Fibroblast of mammary gland (primary cell): ENCODE data around the gene SRRM3.
"Not testable (repeated sequence)": the region's sequence is repeated elsewhere in the genome, so short reads cannot be mapped to it uniquely, and the experiment has no call there.

Experiments used
- DNase-seq: peaks from one replicate; pipeline ENCODE4 v3.0.0-alpha.2; 2010; ENCODE audit warnings: low read depth
- H3K4me3 ChIP-seq: 2 replicates; pipeline ENCODE4 v1.5.1; 2011; ENCODE audit warnings: low read depth, mild to moderate bottlenecking, low read length, moderate library complexity; ENCODE audit not compliant: control insufficient read depth
- TF ChIP-seq, protein P1 (sequence below): conservative IDR thresholded peaks from 2 replicates; pipeline ENCODE4 v1.5.1; 2011; ENCODE audit warnings: low read depth, low read length, inconsistent platforms; ENCODE audit not compliant: control insufficient read depth, insufficient read depth

The SRRM3 gene

DNA sequence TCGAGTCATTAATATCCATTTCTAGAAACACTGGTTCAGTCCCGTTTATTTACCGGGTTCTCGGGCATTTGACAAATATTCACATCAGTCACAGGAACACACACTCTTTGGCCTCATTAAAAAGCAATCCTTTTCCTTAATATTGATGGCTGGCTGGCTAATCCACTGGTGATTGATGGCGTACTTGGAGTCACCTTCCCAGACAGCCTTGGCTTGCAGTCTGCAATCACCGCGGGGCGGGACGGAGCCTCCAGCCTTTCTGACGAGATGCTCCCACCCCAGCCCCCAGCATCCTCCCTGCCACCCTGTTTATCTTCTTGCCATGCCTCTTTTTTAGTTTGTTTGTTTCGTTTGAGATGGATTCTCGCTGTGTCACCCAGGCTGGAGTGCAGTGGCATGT lies 36.6 kb downstream of the SRRM3 start:
- TF ChIP-seq, protein P1, sequence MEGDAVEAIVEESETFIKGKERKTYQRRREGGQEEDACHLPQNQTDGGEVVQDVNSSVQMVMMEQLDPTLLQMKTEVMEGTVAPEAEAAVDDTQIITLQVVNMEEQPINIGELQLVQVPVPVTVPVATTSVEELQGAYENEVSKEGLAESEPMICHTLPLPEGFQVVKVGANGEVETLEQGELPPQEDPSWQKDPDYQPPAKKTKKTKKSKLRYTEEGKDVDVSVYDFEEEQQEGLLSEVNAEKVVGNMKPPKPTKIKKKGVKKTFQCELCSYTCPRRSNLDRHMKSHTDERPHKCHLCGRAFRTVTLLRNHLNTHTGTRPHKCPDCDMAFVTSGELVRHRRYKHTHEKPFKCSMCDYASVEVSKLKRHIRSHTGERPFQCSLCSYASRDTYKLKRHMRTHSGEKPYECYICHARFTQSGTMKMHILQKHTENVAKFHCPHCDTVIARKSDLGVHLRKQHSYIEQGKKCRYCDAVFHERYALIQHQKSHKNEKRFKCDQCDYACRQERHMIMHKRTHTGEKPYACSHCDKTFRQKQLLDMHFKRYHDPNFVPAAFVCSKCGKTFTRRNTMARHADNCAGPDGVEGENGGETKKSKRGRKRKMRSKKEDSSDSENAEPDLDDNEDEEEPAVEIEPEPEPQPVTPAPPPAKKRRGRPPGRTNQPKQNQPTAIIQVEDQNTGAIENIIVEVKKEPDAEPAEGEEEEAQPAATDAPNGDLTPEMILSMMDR, result no peak
- no peak overlapping the region for H3K4me3 ChIP-seq
- DNase-seq, result no peak

DNA sequence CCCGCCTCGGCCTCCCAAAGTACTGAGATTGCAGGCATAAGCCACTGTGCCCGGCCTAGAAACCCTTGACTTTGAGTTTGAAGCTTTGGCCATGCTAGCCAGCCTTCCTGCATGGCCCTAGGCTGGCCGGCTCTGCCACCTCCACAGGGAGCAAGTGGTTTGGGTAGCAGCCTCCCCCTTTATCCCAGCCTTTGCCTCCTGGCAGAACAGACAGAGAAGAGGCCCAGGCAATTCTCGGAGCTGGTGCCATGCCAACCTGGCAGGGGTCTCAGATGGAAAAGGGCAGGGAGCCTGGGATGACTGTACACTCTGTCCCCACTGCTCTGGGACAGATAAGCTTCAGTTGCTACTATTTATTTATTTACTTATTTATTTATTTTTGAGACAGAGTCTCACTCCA lies 39.4 kb downstream of the SRRM3 start:
- TF ChIP-seq, protein P1, result no peak
- no peak for DNase-seq
- H3K4me3 ChIP-seq, result no peak overlapping the region

GRCh38 chr7:76242517-76243063 lies 40.9 kb downstream of the SRRM3 start:
- not testable (repeated sequence) for H3K4me3 ChIP-seq, DNase-seq

DNA sequence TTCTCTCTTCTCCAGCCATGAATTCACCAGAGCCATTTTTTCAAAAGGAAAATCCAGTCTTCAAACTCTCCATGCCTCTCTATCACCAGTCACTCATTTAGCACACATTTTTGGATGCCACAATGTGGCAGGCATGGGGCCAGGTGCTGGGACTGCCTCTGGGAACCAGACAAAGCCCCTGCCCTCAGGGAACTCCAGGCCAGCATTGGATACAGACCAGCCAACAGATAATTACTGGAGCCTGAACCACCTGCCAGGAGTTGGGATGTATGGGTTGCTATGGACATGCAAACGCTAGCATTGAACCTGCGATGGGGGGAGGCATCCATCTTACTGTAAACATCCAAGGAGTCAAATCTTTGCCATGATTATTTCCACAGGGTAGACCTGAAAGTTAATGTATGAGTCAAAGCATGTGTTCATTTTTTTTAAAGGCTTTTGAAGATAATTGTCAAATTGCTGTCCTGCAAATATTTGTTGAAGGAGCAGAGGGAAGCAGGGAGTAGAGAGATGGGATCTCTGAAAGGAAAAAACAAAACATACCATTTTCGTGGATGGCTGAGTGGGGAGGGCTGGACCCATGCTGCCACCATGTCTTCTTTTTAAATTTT lies 43.2 kb downstream of the SRRM3 start:
- DNase-seq, result no peak
- TF ChIP-seq, protein P1, result no peak
- H3K4me3 ChIP-seq, result no peak overlapping the region

GRCh38 chr7:76246804-76247389 lies 45.2 kb downstream of the SRRM3 start:
- no peak overlapping the region for H3K4me3 ChIP-seq
- no peak for DNase-seq
- TF ChIP-seq, protein P1, result no peak

- no peak overlapping the region for H3K4me3 ChIP-seq
- TF ChIP-seq, protein P1, result no peak
- no peak for DNase-seq
These were observed 46.2 kb downstream of the SRRM3 start for GRCh38 chr7:76247938-76248337.

- H3K4me3 ChIP-seq, result no peak overlapping the region
- no peak for DNase-seq
- TF ChIP-seq, protein P1, result no peak
These were observed 50.3 kb downstream of the SRRM3 start for GRCh38 chr7:76252021-76252420.
